Activated naive CD8-positive, alpha-beta T cell treated with anti-CD3 and anti-CD28 coated beads, Interleukin-2, amount 50 U/mL, for 24 hours (primary cell): ENCODE results near the gene SIK3.

Experiments used
- ATAC-seq: fragments of 150-1000 bp; cut with Tn5 transposase; one replicate; pipeline ENCODE4 v1.10.0; 2021
- DNase-seq: peaks from one replicate; pipeline ENCODE4 v3.0.0; 2021
- H3K27ac Mint-ChIP-seq: one replicate; pipeline ENCODE4 v1.8.0; 2021; ENCODE audit warnings: mild to moderate bottlenecking, mixed read lengths
- H3K27me3 Mint-ChIP-seq: one replicate; pipeline ENCODE4 v1.8.0; 2021; ENCODE audit warnings: mixed read lengths
- H3K36me3 Mint-ChIP-seq: one replicate; pipeline ENCODE4 v1.8.0; 2021; ENCODE audit warnings: low read depth, mixed read lengths
- H3K4me1 Mint-ChIP-seq: one replicate; pipeline ENCODE4 v1.8.0; 2021; ENCODE audit warnings: mixed read lengths
- H3K4me3 Mint-ChIP-seq: one replicate; pipeline ENCODE4 v1.8.0; 2021; ENCODE audit warnings: mild to moderate bottlenecking, moderate library complexity, mixed read lengths
- H3K9me3 Mint-ChIP-seq: one replicate; pipeline ENCODE4 v1.8.0; 2021; ENCODE audit warnings: mixed read lengths

Gene SIK3

DNA sequence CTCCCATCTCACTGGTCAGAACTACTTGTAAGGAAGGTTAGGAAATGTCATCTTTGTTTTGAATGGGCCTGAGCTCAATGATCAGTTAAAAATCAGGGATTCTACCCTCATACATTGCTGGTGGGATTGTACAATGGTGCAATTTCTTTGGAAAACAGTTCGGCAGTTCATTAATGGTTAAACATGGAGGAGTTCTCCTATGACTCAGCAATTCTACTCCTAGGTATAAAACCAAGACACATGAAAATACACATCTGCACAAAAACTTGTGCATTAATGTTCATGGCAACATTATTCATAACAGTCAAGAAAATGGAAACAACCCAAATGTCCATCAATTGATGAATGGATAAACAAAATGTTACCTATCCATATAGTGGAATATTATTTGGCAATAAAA lies 301.7 kb downstream of the SIK3 start:
- no peaks in the 10 kb centered on the region for H3K9me3 Mint-ChIP-seq
- no peaks in the 10 kb centered on the region for H3K36me3 Mint-ChIP-seq
- no peak overlapping the region for H3K4me3 Mint-ChIP-seq
- no peak overlapping the region for H3K27ac Mint-ChIP-seq
- H3K4me1 Mint-ChIP-seq, result peaks cover 5% of the 10 kb centered on the region
- ATAC-seq (no peak), DNase-seq (no peak)
- H3K27me3 Mint-ChIP-seq, result peaks cover 9% of the 10 kb centered on the region

GRCh38 chr11:116794851-116795250 lies 303.4 kb downstream of the SIK3 start:
- ATAC-seq (no peak), DNase-seq (no peak)
- H3K27ac Mint-ChIP-seq, result no peak overlapping the region
- H3K27me3 Mint-ChIP-seq, result peaks cover 8% of the 10 kb centered on the region
- H3K36me3 Mint-ChIP-seq, result no peaks in the 10 kb centered on the region
- peaks cover 8% of the 10 kb centered on the region for H3K4me1 Mint-ChIP-seq
- no peaks in the 10 kb centered on the region for H3K9me3 Mint-ChIP-seq
- no peak overlapping the region for H3K4me3 Mint-ChIP-seq

- Mint-ChIP-seq H3K4me3 (no peak overlapping the region), H3K27ac (no peak overlapping the region), H3K4me1 (peaks cover 8% of the 10 kb centered on the region), H3K9me3 (no peaks in the 10 kb centered on the region), H3K27me3 (peaks cover 2% of the 10 kb centered on the region), H3K36me3 (no peaks in the 10 kb centered on the region)
- no peak for ATAC-seq
- no peak for DNase-seq
Measured at GRCh38 chr11:116793772-116794097, 304.5 kb downstream of the SIK3 start.
